MG63 (cell line): ENCODE measurements around the gene GDAP2. TPM values are rescaled to one million over a fixed set of nuclear protein-coding genes. Genes with fewer than 3 reads are reported as not detected.
"Not testable (repeated sequence)": the region's sequence is repeated elsewhere in the genome, so short reads cannot be mapped to it uniquely, and the experiment has no call there.

Source experiments
- DNase-seq: peaks from one replicate; pipeline ENCODE4 v3.0.0-alpha.2; 2020
- H3K27me3 ChIP-seq: fragments of 250-450 bp; sonication (Bioruptor Pico); 2 replicates; pipeline ENCODE4 v1.5.1; 2020; ENCODE audit warnings: mild to moderate bottlenecking, moderate library complexity
- H3K36me3 ChIP-seq: fragments of 250-450 bp; sonication (Bioruptor Pico); 2 replicates; pipeline ENCODE4 v1.5.1; 2020; ENCODE audit warnings: mild to moderate bottlenecking, moderate library complexity
- H3K4me3 ChIP-seq: fragments of 250-450 bp; sonication (Bioruptor Pico); 2 replicates; pipeline ENCODE4 v1.5.1; 2020; ENCODE audit warnings: mild to moderate bottlenecking, moderate library complexity
- H3K9me3 ChIP-seq: fragments of 250-450 bp; sonication (Bioruptor Pico); 2 replicates; pipeline ENCODE4 v1.5.1; 2020; ENCODE audit warnings: mild to moderate bottlenecking, moderate library complexity
- total RNA-seq: library from RNA; depleted of rRNA; stranded (reverse); fragments of >200 nt; shearing (Covaris generic); gene quantifications from 2 replicates; pipeline ENCODE4 v1.2.3, GENCODE V29; 2014; ENCODE audit warnings: low replicate concordance

GDAP2 gene
- total RNA-seq, 1 experiment from 2014 or later, result 5.7 TPM

DNA sequence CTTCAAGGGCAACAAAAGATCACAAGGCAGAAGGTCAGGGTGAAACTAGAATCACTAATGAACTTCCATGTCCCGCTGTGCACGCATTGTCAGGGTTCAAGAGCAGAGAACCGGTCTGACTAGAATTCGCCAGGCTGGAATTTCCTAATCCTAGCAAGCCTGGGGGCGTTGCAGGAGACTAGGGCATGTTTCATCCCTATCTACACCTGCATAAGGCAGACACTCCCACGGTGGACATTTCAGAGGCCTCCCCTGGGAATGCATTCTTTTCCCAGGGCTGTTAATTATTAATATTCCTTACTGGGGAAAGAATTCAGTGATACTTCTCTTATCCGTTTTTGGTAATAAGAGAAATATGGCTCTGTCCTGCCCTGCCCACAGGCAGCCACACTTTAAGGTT is 6.7 kb downstream of the GDAP2 start:
- peaks cover 22% of the 10 kb centered on the region for H3K36me3 ChIP-seq
- DNase-seq, H3K9me3 ChIP-seq, H3K4me3 ChIP-seq, H3K27me3 ChIP-seq: not testable (repeated sequence)

DNA sequence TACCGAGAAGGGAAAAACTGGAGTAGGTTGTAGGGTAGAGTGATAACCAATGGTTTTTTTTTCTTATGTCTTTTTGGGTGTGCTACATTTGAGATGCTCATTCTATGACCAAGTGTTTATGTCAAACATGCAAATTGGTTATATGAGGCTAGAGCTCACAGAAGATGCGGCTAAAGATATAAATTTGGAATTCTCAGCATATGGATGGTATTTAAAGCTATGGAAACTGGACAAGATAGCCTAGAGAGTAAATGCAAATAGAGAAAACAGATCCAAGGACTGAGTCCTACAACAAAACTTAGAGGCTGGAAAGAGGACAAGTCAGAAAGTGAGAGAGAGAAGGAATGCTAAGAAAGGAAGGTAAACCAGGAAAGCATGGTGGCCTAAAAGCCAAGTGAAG is 7.4 kb downstream of the GDAP2 start:
- Histone ChIP-seq H3K27me3 (no peaks in the 10 kb centered on the region), H3K36me3 (peaks cover 30% of the 10 kb centered on the region)

DNA sequence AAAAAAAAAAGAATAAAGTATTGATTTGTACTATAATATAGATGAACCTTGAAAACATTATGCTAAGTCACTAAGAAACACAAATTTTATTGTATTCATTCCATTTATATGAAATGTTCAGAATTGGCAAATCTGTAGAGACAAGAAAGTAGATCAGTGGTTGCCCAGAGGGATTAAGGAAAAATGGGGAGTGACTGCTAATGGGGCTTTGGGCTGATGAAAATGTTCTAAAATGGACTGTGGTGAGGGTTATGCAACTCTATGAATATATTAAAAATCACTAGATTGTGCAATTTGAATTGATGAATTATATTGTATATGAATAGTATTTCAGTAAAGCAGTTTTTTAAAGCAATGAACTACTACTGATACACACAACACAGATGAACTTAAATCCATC is 10.0 kb downstream of the GDAP2 start:
- no peak for DNase-seq
- Histone ChIP-seq H3K4me3 (no peak overlapping the region), H3K9me3 (no peaks in the 10 kb centered on the region), H3K36me3 (peaks cover 51% of the 10 kb centered on the region), H3K27me3 (no peaks in the 10 kb centered on the region)

More for the DNA sequence above, 7.4 kb downstream of the GDAP2 start:
- no peak for DNase-seq
- Histone ChIP-seq H3K9me3 (no peaks in the 10 kb centered on the region), H3K4me3 (no peak overlapping the region)

DNA sequence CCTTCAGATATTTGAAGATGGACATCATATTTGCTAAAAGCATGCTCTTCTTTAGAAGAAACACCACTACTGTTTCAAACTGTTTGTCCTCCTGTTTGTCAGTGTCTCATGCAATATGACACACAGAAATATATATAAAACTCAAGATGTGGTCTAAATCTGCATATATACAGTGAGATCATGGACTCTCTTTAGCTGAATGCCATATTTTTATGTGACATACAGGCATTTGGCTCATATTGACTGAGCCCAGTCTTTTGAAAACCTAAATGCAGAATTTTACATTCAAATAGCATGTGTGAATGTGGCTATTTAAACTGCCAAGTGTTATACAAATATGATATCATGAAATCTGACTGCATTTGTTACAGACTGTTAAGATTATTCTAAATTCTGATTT is 18.4 kb downstream of the GDAP2 start:
- Histone ChIP-seq H3K4me3 (no peak overlapping the region), H3K36me3 (peaks cover 45% of the 10 kb centered on the region), H3K9me3 (no peaks in the 10 kb centered on the region), H3K27me3 (no peaks in the 10 kb centered on the region)
- DNase-seq, result no peak

DNA sequence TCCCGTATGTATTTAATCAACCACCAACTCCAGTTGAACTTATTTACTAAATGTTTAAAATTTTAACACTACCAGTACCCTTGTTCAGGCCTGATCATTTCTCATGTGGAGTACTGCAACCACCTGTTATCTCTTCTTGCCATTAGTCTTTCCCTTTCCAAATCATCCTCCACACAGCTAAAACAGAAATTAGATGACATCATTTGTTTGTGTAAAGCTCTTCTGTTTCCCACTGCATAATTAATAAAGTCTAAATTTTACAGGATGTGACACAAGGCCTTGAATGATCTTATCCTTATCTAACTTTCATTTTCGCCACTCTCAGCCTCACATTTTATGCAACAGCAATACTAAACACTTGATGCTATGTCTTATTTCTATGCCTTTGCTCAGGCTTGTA is 24.4 kb downstream of the GDAP2 start:
- Histone ChIP-seq H3K9me3 (no peaks in the 10 kb centered on the region), H3K27me3 (no peaks in the 10 kb centered on the region), H3K4me3 (no peak overlapping the region), H3K36me3 (peaks cover 35% of the 10 kb centered on the region)
- DNase-seq, result no peak

DNA sequence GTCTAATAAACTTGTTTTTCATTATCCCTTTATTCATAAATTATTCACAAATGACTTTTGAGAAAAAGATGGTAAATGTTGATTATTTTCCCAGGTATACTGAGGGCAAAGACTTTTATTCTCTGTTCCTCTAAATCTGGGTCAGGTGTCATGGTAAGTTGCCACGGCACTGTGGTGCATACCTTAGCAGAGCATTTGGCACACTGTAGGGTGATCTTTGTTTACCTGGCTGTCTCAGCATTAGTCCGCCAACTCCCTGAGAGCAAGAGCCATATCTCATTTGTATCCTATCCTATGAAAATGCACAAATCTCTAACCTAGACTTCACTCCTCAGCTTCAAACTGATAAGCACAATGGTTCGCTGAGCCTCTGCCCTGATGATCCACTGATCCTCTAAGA is 24.9 kb downstream of the GDAP2 start:
- Histone ChIP-seq H3K4me3 (no peak overlapping the region), H3K27me3 (no peaks in the 10 kb centered on the region), H3K36me3 (peaks cover 31% of the 10 kb centered on the region), H3K9me3 (no peaks in the 10 kb centered on the region)
- DNase-seq, result no peak

DNA sequence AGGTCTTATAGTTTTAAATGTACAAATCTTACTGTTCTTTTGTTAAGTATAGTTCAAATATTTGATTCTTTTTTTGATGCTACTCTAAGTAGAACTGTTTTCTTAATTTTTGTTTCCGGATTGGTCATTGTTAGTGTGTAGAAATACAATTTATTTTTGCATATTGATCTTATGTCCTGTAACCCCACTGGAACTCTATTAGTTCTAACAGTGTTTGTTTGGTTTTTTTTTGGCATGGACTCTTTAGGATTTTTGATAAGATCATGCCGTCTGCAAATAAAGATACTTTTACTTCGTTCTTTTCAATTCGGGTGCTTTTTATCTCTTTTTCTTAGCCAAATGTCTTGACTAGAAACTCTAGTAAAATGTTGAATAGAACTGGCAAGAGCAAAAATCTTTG is 26.5 kb downstream of the GDAP2 start:
- no peaks in the 10 kb centered on the region for H3K9me3 ChIP-seq
- no peak for DNase-seq
- no peak overlapping the region for H3K4me3 ChIP-seq
- no peaks in the 10 kb centered on the region for H3K27me3 ChIP-seq
- peaks cover 36% of the 10 kb centered on the region for H3K36me3 ChIP-seq

DNA sequence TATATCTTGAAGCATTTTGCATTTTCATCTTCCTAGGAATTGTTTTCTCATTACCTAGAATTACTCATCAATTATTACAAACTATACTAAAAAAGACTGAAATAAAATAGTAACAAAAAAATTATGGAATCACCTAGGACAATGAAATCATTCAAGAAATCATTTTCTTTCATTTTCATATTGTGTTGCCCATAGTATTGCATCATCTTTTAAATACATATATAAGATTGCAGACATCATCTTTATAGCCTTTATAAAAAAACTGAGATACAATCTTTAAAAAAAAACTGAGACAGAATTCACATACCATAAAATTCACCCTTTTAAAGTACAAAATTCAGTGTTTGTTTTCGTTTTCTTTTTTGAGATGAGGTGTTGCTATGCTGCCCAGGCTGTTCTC is 29.6 kb downstream of the GDAP2 start:
- Histone ChIP-seq H3K9me3 (no peaks in the 10 kb centered on the region), H3K27me3 (no peaks in the 10 kb centered on the region), H3K4me3 (no peak overlapping the region), H3K36me3 (peaks cover 40% of the 10 kb centered on the region)
- no peak for DNase-seq

DNA sequence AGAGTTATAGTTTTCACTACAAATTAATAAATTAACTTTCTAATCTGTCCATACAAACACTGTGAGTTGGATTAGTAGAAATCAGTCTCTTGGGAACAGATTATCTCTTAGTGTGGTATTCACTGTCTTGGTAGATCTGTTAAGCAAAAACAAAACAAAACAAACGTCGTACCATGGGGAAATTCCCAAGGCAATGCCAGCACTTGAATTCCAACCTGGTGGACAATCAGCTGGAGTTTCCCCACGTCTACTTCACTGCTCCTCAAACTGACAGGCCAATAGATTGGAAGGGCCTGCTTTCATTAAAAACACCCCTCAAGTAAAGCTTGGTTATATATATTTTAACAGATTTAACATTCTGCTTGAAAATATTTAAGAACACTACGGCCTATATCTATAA is 31.9 kb downstream of the GDAP2 start:
- H3K36me3 ChIP-seq, result peaks cover 33% of the 10 kb centered on the region
- no peaks in the 10 kb centered on the region for H3K9me3 ChIP-seq
- DNase-seq, result no peak

DNA sequence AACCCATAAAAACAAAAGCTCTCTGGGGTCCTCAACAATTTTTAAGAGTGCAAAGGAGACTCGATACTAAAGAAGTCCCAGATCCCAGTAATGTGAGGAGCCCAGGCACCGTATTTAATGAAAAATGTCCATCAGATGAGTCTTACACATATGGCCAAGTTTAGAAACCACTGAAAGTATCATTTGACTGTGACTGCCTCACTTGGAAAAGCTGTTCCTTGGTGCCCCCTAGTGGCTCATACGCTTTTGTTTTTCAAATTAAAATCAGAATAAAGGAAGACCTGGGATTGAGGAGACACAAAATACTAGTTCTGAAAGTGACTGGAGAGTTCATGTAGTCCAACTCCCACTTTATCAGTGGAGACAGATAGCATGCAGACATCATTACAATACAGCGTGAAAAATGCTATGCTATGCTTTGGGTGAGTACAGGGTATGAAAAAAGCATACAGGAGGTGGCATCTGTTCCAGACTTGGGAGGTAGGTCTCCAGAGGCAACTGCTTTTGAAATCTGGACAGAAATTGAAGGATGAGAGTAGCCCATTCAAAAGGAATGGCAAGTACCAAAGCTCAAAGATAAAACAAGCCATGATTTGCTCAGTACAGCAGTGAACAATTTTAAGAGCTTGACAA is 33.8 kb downstream of the GDAP2 start:
- DNase-seq, result peak; percentile 45
- Histone ChIP-seq H3K9me3 (no peaks in the 10 kb centered on the region), H3K36me3 (peaks cover 20% of the 10 kb centered on the region), H3K4me3 (no peak overlapping the region), H3K27me3 (no peaks in the 10 kb centered on the region)

More for the DNA sequence above, 31.9 kb downstream of the GDAP2 start:
- Histone ChIP-seq H3K4me3 (no peak overlapping the region), H3K27me3 (no peaks in the 10 kb centered on the region)

DNA sequence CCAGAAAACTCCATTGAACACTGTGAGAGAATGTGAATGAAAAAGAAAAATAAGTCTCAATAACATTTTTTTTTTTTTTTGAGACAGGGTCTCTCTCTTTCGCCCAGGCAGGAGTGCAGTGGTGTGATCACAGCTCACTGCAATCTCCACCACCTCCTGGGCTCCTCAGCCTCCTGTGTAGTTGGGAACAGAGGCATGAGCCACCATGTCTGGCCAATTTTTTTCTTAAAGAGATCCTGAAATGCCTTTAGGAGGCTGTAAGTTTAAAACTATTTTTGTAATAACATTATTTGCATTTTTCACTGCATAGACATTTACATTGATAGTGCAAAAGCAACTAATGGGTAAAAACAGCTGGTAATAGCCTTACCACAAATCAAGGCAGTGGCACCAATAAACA is 35.3 kb downstream of the GDAP2 start:
- Histone ChIP-seq H3K9me3 (no peaks in the 10 kb centered on the region), H3K36me3 (peaks cover 16% of the 10 kb centered on the region), H3K27me3 (no peaks in the 10 kb centered on the region), H3K4me3 (no peak overlapping the region)
- DNase-seq, result no peak

DNA sequence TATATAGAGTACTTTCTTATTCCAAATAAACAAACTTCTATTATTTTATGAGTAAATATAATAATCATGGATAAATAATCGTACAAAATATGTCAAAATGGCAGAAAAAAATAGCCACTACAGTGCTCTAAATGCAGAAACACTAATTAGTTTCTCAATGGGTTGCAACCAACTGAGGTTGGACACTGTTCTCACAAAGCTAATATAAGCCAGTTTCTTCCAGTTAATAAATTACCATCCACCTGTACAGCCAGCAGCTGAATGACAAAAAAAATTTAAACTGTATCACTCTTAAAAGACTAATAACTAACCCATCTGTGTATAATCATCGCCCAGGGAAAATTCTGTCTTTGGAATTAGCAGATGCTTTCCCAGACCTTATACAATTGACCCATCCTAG is 36.9 kb downstream of the GDAP2 start:
- H3K9me3 ChIP-seq, result no peaks in the 10 kb centered on the region
- H3K4me3 ChIP-seq, result no peak overlapping the region
- H3K36me3 ChIP-seq, result peaks cover 13% of the 10 kb centered on the region
- no peaks in the 10 kb centered on the region for H3K27me3 ChIP-seq
- DNase-seq, result no peak

DNA sequence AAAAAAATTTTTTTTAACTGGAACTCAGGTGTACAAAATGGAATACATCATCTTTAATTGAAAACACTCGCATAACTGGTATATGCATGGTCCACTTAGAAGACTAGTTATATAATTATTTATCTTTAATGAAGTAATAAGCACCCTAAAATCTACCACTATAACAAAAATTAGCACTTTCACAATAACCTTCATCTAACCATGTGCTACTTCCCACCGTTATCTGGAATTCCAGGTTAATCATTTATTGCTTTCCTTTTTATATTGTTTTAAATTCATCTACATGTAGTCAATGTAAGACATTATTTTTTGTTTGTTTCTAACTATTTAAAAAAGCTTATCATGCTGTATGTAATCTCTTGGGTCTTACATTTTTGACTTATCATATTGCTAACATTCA is 39.0 kb downstream of the GDAP2 start:
- H3K36me3 ChIP-seq, result peaks cover 3% of the 10 kb centered on the region
- no peaks in the 10 kb centered on the region for H3K9me3 ChIP-seq
- no peak overlapping the region for H3K4me3 ChIP-seq
- no peaks in the 10 kb centered on the region for H3K27me3 ChIP-seq
- DNase-seq, result no peak

DNA sequence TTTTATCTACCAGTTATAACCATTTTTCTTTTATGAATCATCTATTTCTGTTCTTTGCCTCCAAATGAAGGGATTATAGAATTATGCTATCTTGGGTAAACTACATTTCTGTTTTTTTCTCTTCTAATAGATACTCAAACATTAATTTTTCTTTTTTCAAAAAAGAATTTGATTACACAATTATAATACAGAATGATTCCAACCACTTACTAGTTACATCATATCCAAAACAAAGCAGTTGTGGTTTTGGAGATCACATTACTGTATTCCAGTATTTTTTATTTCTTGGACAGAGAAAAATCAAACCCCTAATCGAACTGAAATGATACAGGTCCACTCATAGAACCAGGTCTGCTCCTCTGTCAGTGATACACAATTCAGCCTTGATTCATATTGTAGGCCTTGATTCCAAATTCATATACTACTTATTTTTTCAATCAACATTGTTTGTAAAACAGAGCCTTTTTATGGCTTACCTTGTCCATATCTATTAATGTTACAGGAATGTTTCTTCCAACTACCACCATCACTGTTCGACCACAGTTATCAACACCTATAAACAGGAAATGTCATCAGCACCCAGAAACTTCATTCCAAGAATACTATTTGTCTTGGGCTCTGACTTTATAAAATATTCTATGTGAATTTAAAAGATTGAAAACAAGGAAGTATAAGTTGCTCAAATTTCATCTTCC is 43.2 kb downstream of the GDAP2 start:
- Histone ChIP-seq H3K4me3 (no peak overlapping the region), H3K27me3 (no peaks in the 10 kb centered on the region), H3K36me3 (peaks cover 21% of the 10 kb centered on the region; the same call in 1 of the 2 replicates), H3K9me3 (no peaks in the 10 kb centered on the region)
- no peak for DNase-seq

DNA sequence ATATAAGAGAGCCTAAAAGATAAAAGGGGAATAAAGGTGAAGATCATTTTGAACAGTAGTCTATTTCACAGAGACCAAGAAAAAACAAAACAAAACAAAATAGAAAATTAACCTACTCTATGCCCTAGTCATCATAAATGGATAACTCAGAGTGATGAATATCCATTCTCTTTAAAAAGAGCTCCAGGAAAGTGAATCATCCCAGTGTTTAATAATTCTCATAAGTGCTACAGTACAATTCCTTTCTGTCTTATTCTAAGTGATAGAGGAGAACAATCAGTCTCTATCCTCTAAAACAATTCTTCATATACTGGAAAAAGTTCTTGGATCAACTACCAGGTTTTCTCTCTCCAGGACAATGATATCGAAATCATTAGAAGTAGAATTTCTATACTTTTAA is 45.8 kb downstream of the GDAP2 start:
- DNase-seq, result no peak
- Histone ChIP-seq H3K27me3 (no peaks in the 10 kb centered on the region), H3K36me3 (peaks cover 40% of the 10 kb centered on the region), H3K4me3 (no peak overlapping the region), H3K9me3 (no peaks in the 10 kb centered on the region)

DNA sequence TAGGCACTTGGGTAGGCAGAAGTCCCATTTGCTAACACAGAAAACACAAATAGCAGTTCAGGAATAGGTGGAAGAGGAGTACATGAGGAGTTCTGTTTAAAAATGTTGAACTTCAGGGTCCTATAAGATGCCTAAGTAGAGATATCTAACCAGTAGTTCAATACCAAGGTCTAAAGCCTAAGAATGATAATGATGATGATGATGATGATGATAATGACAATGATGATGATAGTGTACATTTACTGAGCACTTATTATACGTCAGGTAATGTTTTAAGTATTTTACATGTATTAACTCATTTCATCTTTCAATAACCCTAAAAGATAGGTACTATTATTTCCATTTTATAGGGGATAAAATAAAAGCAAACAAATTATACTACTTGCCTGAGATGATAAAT is 50.1 kb downstream of the GDAP2 start:
- Histone ChIP-seq H3K4me3 (no peak overlapping the region), H3K27me3 (no peaks in the 10 kb centered on the region), H3K9me3 (no peaks in the 10 kb centered on the region), H3K36me3 (peaks cover 69% of the 10 kb centered on the region)
- no peak for DNase-seq

DNA sequence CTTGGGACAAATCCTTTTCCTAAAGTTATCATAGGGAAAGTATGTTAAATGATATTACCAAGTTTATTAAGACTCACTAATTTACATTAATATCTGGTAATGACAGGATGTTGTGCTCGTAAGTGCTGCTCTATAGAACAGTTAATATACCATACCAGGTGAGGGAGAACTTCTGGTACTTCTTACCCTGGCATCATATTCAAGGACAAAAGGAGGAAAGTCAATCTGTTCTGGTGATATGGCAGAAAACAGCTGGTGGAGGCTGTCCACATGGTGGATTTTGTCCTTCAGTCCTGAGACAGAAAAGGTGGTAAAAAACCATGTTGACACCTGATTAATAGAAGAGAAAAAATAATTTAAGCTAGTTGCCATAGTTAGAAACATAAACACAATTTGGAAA is 51.6 kb downstream of the GDAP2 start:
- Histone ChIP-seq H3K4me3 (no peak overlapping the region), H3K9me3 (0 out of 2 replicates have a peak, but pooled peaks cover 2% of the 10 kb centered on the region), H3K27me3 (no peaks in the 10 kb centered on the region), H3K36me3 (peaks cover 71% of the 10 kb centered on the region)
- DNase-seq, result no peak

DNA sequence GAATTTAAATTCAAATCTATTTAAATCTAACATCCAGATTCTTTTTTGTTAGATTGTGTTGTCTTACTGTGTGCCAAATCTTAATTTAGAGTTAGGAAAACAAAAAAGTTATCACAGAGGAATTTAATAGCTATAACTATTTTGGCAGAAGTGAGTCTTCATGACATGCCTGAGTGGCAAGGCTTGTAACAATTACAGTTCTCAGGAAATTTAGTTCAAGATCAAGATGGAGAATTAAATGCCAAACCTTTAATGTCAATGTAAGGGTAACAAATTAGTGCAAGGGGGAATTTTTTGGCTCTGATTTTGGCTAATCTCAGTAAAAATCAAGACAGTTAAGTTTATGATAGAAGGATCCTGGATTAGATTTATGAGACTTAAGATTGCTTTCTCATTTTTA is 58.4 kb downstream of the GDAP2 start:
- Histone ChIP-seq H3K27me3 (no peaks in the 10 kb centered on the region), H3K4me3 (no peak overlapping the region), H3K36me3 (peaks cover 79% of the 10 kb centered on the region), H3K9me3 (0 out of 2 replicates have a peak, but pooled peaks cover 4% of the 10 kb centered on the region)
- no peak for DNase-seq
